SK-N-MC (cell line): Measurements from ENCODE around the gene SLC7A6OS.

ENCODE experiments used
- EZH2 ChIP-seq: fragments of 200-600 bp; sonication (generic); IDR thresholded peaks from one replicate; pipeline ENCODE4 v1.6.1; 2017; ENCODE audit warnings: antibody characterized with exemption
- FOXP2 ChIP-seq: optimal IDR thresholded peaks from 2 replicates; pipeline ENCODE3; 2011; ENCODE audit warnings: mild to moderate bottlenecking, moderate library complexity; ENCODE audit not compliant: insufficient read depth; ENCODE audit errors: extremely low read length, control extremely low read depth
- POLR2AphosphoS5 ChIP-seq: IDR thresholded peaks from 2 replicates; pipeline ENCODE4 v1.6.1; 2012; ENCODE audit warnings: mild to moderate bottlenecking, low read depth, low read length, borderline replicate concordance

DNA sequence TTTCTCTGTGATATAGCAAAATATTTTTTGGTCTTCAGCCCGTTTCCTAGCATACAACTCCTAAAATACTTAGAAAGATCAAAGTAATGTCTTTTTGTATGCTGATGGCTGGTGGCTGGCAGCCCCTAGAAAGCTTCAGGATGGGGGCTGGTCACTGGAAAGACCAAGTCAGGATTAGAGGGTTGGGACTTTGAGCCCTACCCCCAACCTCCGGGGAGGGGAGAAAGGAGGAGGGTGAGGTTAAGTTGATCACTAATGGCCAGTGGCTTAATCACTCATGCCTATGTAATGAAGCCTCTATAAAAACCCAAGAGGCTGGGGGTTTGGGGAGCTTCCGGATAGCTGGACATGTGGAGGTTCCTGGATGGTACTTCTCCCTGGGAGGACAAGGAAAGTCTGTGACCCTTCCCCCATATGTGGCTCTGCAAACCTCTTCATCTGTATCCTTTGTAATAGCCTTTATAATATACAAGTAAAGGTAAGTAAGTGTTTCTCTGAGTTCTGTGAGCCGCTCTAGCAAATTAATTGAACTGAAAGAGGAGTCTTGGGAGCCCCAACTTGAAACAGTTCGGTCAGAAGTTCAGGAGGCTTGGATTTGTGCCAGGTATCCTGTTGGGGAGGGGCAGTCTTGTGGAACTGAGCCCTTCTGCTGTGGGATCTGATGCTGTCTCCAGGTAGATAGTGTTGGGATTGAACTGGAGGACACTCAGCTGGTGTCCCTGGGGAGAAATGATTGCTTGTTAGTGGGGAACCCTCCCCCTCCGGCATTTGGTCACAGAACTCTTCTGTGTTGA, 42.9 kb downstream of the SLC7A6OS start:
- no peak for TF ChIP-seq POLR2AphosphoS5
- TF ChIP-seq EZH2, result no peak
- TF ChIP-seq FOXP2, result no peak
